NB4 (cell line): ENCODE results near the gene PTGER4.

Source experiments
- CTCF ChIP-seq: IDR thresholded peaks from one replicate; pipeline ENCODE4 v1.5.1; 2012; ENCODE audit warnings: low read depth, low read length
- MYC ChIP-seq: IDR thresholded peaks from 2 replicates; pipeline ENCODE4 v1.6.1; 2011; ENCODE audit warnings: low read depth, low read length
- POLR2A ChIP-seq: IDR thresholded peaks from 2 replicates; pipeline ENCODE4 v1.6.1; 2011; ENCODE audit warnings: mild to moderate bottlenecking; ENCODE audit not compliant: insufficient read length; ENCODE audit errors: extremely low read depth

GRCh38 chr5:40720069-40720468 lies 40.4 kb downstream of the PTGER4 start:
- TF ChIP-seq POLR2A (no peak), CTCF (no peak), MYC (no peak)
